Large intestine (tissue), 3 donors: ENCODE results near the gene FGFBP1. TPM values are rescaled to one million over a fixed set of nuclear protein-coding genes. Genes with fewer than 3 reads are reported as not detected.
"Not testable (repeated sequence)": the region's sequence is repeated elsewhere in the genome, so short reads cannot be mapped to it uniquely, and the experiment has no call there.

ENCODE experiments used
- DNase-seq, 2 donors: peaks; one replicate each; pipeline versions ENCODE4 v3.0.0 to v3.0.0-alpha.2; 2013
- H3K27ac ChIP-seq: one replicate; pipeline ENCODE4 v1.5.1; 2013; ENCODE audit warnings: low read length
- H3K27me3 ChIP-seq: 2 replicates; pipeline ENCODE4 v1.6.1; 2013; ENCODE audit warnings: low read length; ENCODE audit not compliant: control insufficient read depth, insufficient read depth
- H3K36me3 ChIP-seq: 2 replicates; pipeline ENCODE4 v1.6.1; 2013; ENCODE audit warnings: low read length; ENCODE audit not compliant: control insufficient read depth, insufficient read depth
- H3K4me1 ChIP-seq: one replicate; pipeline ENCODE4 v1.6.1; 2013; ENCODE audit warnings: low read length; ENCODE audit not compliant: control insufficient read depth, insufficient read depth
- H3K4me3 ChIP-seq: one replicate; pipeline ENCODE4 v1.5.1; 2013; ENCODE audit warnings: low read length
- H3K9me3 ChIP-seq: one replicate; pipeline ENCODE4 v1.6.1; 2013; ENCODE audit warnings: mild to moderate bottlenecking, low read depth, low read length, moderate library complexity; ENCODE audit not compliant: control insufficient read depth
- whole genome bisulfite sequencing: methylation state at CpG from one replicate; pipeline ENCODE4 v1.1.5; 2013; ENCODE audit warnings: low lambda C conversion rate; ENCODE audit not compliant: insufficient coverage; 5-methylcytosine and 5-hydroxymethylcytosine counted together
- polyA plus RNA-seq: library from polyadenylated mRNA; unstranded; fragments of 120-200 nt; gene quantifications from one replicate; pipeline ENCODE4 v1.2.1, GENCODE V29; 2013

FGFBP1 gene
- polyA plus RNA-seq, 1 donor: 0.16 TPM

GRCh38 chr4:15928883-15929282 is 9.7 kb downstream of the FGFBP1 start:
- Histone ChIP-seq H3K4me3 (no peak overlapping the region), H3K27ac (no peak overlapping the region)
- WGBS: no CpG with 5 or more reads among the region's 5 CpGs

GRCh38 chr4:15926486-15926885 is 12.1 kb downstream of the FGFBP1 start:
- Histone ChIP-seq H3K4me1 (no peaks in the 10 kb centered on the region), H3K36me3 (no peaks in the 10 kb centered on the region), H3K4me3 (no peak overlapping the region), H3K27ac (no peak overlapping the region), H3K9me3 (no peaks in the 10 kb centered on the region), H3K27me3 (peaks cover 15% of the 10 kb centered on the region)
- DNase-seq: no peak
- WGBS: 100% methylated on average over 2 of the region's 7 CpGs

More at GRCh38 chr4:15928883-15929282, 9.7 kb downstream of the FGFBP1 start:
- DNase-seq: no peak
- peaks cover 15% of the 10 kb centered on the region for H3K27me3 ChIP-seq
- no peaks in the 10 kb centered on the region for H3K4me1 ChIP-seq
- no peaks in the 10 kb centered on the region for H3K9me3 ChIP-seq
- no peaks in the 10 kb centered on the region for H3K36me3 ChIP-seq

GRCh38 chr4:15925830-15926229 is 12.7 kb downstream of the FGFBP1 start:
- Histone ChIP-seq H3K36me3 (no peaks in the 10 kb centered on the region), H3K9me3 (no peaks in the 10 kb centered on the region), H3K4me1 (no peaks in the 10 kb centered on the region), H3K4me3 (no peak overlapping the region), H3K27me3 (peaks cover 15% of the 10 kb centered on the region), H3K27ac (no peak overlapping the region)
- WGBS: no CpG with 5 or more reads among the region's 3 CpGs
- DNase-seq: no peak

GRCh38 chr4:15921592-15921932 is 17.0 kb downstream of the FGFBP1 start:
- H3K4me3 ChIP-seq: no peak overlapping the region
- H3K4me1 ChIP-seq: no peaks in the 10 kb centered on the region
- H3K27ac ChIP-seq: no peak overlapping the region
- H3K36me3 ChIP-seq: no peaks in the 10 kb centered on the region
- no peaks in the 10 kb centered on the region for H3K27me3 ChIP-seq
- WGBS: no CpG with 5 or more reads among the region's 1 CpG
- H3K9me3 ChIP-seq: no peaks in the 10 kb centered on the region
- DNase-seq: no peak

DNA sequence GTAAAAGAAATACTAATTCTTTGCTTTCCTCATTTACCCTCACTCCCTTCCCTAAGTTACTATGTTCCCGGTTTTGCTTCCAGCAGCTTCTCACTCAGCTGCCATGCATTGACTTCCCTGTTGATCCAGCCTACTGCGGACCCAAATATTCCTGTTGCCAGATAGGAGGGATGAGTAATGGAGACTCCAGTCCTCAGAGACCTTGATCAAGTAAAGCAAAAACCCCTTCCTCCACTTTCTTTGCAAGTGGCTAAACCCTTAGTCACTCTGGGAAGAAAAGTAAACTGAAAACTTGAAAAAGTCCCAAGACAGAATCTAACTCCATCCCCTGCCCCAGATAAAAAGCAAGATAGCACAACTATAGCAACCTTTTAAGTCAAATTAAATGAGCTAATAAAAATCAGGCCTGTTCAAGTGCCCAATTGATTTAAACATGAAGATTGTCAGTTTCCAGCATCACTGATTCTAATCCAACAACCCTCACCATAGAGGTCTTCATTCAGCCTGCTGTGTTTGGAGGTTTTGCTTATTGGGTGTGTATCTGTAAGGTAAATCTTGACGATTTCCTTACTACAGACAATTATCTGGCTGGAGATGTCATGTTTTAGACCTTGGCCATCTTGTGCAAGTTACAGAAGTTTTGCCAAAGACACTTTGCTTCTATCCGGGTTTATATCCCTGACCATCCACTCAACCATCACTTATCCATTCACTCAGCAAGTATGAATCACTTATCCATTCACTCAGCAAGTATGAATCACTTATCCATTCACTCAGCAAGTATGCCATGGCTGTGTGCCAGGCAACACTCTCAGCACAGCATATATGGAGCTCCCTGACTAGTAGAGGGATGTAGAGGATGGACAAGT is 17.6 kb downstream of the FGFBP1 start:
- DNase-seq: no peak
- Histone ChIP-seq H3K27me3 (no peaks in the 10 kb centered on the region), H3K27ac (no peak overlapping the region), H3K4me3 (no peak overlapping the region), H3K36me3 (no peaks in the 10 kb centered on the region), H3K4me1 (no peaks in the 10 kb centered on the region), H3K9me3 (no peaks in the 10 kb centered on the region)
- WGBS: 75% methylated on average over 2 of the region's 4 CpGs

DNA sequence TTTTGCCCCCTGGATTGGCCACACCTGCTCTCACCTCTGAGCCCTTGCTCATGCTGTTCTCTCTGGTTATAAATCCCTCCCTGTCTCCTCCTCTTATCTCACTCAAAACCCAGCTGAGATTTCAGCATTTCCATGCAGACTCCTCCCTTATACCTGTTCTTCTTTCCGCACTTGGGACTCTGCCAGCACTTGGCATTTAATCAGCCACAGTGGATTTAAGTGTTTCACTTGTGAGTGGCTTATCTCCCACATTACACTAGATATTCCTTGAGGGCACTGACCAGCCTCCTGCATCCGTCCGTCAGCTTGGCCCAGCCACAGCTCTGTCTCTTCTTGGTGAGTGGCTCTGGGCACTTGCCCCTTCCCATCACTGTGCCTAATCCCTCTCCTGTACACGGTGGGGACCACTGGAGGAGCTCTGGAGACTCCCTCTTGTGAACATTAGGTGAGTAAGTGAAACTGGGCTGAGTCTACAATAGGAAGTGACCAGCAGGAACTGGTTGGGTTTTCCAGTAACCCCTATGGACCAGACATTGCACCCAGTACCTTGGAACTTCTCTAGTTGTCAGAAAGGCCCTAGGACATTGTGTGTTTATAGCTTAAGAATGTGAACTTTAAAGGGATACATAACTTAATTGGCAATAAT is 19.9 kb downstream of the FGFBP1 start:
- no peak overlapping the region for H3K4me3 ChIP-seq
- peak in 1 of 2 donors; percentile 22 for DNase-seq
- H3K36me3 ChIP-seq: no peaks in the 10 kb centered on the region
- no peak overlapping the region for H3K27ac ChIP-seq
- WGBS: no CpG with 5 or more reads among the region's 4 CpGs
- no peaks in the 10 kb centered on the region for H3K27me3 ChIP-seq
- H3K9me3 ChIP-seq: no peaks in the 10 kb centered on the region
- no peaks in the 10 kb centered on the region for H3K4me1 ChIP-seq

GRCh38 chr4:15917297-15917696 is 21.2 kb downstream of the FGFBP1 start:
- H3K9me3 ChIP-seq: no peaks in the 10 kb centered on the region
- H3K27me3 ChIP-seq: no peaks in the 10 kb centered on the region
- H3K4me1 ChIP-seq: no peaks in the 10 kb centered on the region
- no peak overlapping the region for H3K4me3 ChIP-seq
- H3K36me3 ChIP-seq: no peaks in the 10 kb centered on the region
- 100% methylated on average over 1 of the region's 2 CpGs for WGBS
- H3K27ac ChIP-seq: no peak overlapping the region
- no peak for DNase-seq

DNA sequence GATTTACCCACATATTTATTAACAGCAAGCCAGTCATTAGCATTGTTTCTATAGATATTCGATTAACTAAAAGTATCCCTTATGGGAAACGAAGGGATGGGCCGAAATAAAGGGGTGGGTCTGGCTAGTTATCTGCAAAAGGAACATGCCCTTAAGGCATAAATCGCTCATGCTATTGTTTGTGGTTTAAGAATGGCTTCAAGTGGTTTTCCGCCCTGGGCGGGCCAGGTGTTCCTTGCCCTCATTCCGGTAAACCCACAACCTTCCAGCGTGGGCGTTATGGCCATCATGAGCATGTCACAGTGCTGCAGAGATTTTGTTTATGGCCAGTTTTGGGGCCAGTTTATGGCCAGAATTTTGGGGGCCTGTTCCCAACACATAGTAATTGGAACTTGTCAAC is 22.2 kb downstream of the FGFBP1 start:
- not testable (repeated sequence) for H3K4me1 ChIP-seq, H3K9me3 ChIP-seq, H3K27me3 ChIP-seq, DNase-seq, H3K4me3 ChIP-seq, H3K27ac ChIP-seq, H3K36me3 ChIP-seq
- no CpG with 5 or more reads among the region's 9 CpGs for WGBS

DNA sequence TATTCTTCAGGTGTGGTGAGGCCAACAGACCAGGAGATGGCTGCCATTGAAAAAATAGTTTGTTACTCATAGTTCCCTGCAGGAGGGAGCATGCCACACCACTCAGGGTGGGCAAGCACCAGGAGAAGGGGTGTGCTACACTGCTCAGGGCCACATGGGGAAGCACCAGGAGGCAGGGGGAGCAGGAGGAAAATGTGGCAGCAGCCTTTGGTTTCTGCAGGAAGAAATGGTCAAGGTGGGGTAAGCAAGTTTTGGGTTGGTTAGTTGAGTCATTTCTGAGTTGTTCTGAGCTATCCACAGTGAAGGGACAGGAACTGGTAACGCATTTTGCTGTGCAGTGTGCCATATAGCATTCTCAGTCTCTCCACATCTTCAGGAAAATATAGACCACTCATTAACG is 23.8 kb downstream of the FGFBP1 start:
- Histone ChIP-seq H3K9me3 (no peaks in the 10 kb centered on the region), H3K27me3 (no peaks in the 10 kb centered on the region), H3K4me3 (no peak overlapping the region), H3K27ac (no peak overlapping the region), H3K36me3 (no peaks in the 10 kb centered on the region), H3K4me1 (no peaks in the 10 kb centered on the region)
- WGBS: no CpG with 5 or more reads among the region's 2 CpGs
- no peak for DNase-seq

- no peak for DNase-seq
- H3K27me3 ChIP-seq: no peaks in the 10 kb centered on the region
- H3K27ac ChIP-seq: no peak overlapping the region
- WGBS: no CpG with 5 or more reads among the region's 4 CpGs
- no peaks in the 10 kb centered on the region for H3K4me1 ChIP-seq
- no peaks in the 10 kb centered on the region for H3K36me3 ChIP-seq
- H3K9me3 ChIP-seq: no peaks in the 10 kb centered on the region
- no peak overlapping the region for H3K4me3 ChIP-seq
Observed at GRCh38 chr4:15914291-15914690, 24.2 kb downstream of the FGFBP1 start.

GRCh38 chr4:15913631-15913970 is 24.9 kb downstream of the FGFBP1 start:
- Histone ChIP-seq H3K27me3 (no peaks in the 10 kb centered on the region), H3K4me1 (no peaks in the 10 kb centered on the region), H3K4me3 (no peak overlapping the region), H3K36me3 (no peaks in the 10 kb centered on the region), H3K9me3 (no peaks in the 10 kb centered on the region), H3K27ac (no peak overlapping the region)
- no CpG with 5 or more reads among the region's 2 CpGs for WGBS
- DNase-seq: no peak
